SK-N-SH treated with all-trans-retinoic acid at 6 μM for 48 hours (cell line): Measurements from ENCODE around the gene GRIA4.

Source experiments
- ARNTL ChIP-seq: fragments of 450-650 bp; formaldehyde crosslinking; IDR thresholded peaks from 2 replicates; pipeline ENCODE4 v1.5.0; 2020; ENCODE audit warnings: low read depth, mild to moderate bottlenecking, moderate library complexity, borderline replicate concordance
- BACH2 ChIP-seq: fragments of 250-450 bp; sonication (Bioruptor Pico); IDR thresholded peaks from 2 replicates; pipeline ENCODE4 v1.9.0; 2021; ENCODE audit warnings: mild to moderate bottlenecking, borderline replicate concordance
- OSR1 ChIP-seq: fragments of 250-450 bp; sonication (Bioruptor Pico); IDR thresholded peaks from 2 replicates; pipeline ENCODE4 v1.8.0; 2022; ENCODE audit warnings: moderate library complexity, mild to moderate bottlenecking, inconsistent platforms
- RARB ChIP-seq: fragments of 250-450 bp; sonication (Bioruptor Pico); IDR thresholded peaks from 2 replicates; pipeline ENCODE4 v1.8.0; 2021; ENCODE audit warnings: mild to moderate bottlenecking, moderate library complexity
- TOX ChIP-seq: fragments of 250-450 bp; sonication (Bioruptor Pico); IDR thresholded peaks from 2 replicates; pipeline ENCODE4 v1.8.0; 2021; ENCODE audit warnings: mild to moderate bottlenecking, moderate library complexity, borderline replicate concordance
- ZFP30 ChIP-seq: fragments of 450-650 bp; formaldehyde crosslinking; IDR thresholded peaks from 2 replicates; pipeline ENCODE4 v1.5.0; 2022; ENCODE audit warnings: mild to moderate bottlenecking, moderate library complexity
- ZNF8 ChIP-seq: fragments of 450-650 bp; formaldehyde crosslinking; IDR thresholded peaks from 2 replicates; pipeline ENCODE4 v1.5.0; 2020; ENCODE audit warnings: mild to moderate bottlenecking, moderate library complexity
- TF ChIP-seq, protein P1 (sequence below): fragments of 250-450 bp; sonication (Bioruptor Pico); IDR thresholded peaks from 2 replicates; pipeline ENCODE4 v1.8.0; 2020; ENCODE audit warnings: mild to moderate bottlenecking, moderate library complexity, borderline replicate concordance
- TF ChIP-seq, protein P2 (sequence below): fragments of 250-450 bp; sonication (Bioruptor Pico); IDR thresholded peaks from 2 replicates; pipeline ENCODE4 v1.5.1; 2021; ENCODE audit warnings: mild to moderate bottlenecking, moderate library complexity

DNA sequence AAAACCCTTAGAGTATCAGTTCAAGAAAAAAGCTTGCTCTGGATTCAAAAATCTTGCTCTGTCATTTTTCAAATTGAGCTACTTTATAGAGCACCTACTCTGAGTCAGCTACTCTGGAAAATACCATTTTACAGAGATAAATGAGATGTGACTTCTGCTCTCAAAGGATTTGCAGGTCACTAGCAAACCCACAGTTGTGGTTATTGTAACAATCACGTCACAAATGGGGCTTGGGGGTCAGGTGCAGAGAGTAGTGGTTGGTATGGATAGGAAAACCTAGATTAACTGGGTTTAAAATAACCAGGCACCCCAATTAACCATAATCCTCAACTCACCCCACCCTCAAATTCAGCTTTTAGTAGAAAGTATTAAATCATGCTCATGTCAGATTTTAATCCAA is 359.9 kb downstream of the GRIA4 start:
- TF ChIP-seq OSR1 (CRISPR knock-in tag) (no peak), BACH2 (no peak), ARNTL (no peak), ZFP30 (CRISPR knock-in tag) (no peak), TOX (peak; percentile 93), ZNF8 (CRISPR knock-in tag) (no peak), RARB (CRISPR knock-in tag) (peak; percentile 89; the same call in 1 of the 2 replicates)
- TF ChIP-seq, protein P1, sequence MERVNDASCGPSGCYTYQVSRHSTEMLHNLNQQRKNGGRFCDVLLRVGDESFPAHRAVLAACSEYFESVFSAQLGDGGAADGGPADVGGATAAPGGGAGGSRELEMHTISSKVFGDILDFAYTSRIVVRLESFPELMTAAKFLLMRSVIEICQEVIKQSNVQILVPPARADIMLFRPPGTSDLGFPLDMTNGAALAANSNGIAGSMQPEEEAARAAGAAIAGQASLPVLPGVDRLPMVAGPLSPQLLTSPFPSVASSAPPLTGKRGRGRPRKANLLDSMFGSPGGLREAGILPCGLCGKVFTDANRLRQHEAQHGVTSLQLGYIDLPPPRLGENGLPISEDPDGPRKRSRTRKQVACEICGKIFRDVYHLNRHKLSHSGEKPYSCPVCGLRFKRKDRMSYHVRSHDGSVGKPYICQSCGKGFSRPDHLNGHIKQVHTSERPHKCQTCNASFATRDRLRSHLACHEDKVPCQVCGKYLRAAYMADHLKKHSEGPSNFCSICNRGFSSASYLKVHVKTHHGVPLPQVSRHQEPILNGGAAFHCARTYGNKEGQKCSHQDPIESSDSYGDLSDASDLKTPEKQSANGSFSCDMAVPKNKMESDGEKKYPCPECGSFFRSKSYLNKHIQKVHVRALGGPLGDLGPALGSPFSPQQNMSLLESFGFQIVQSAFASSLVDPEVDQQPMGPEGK (CRISPR knock-in tag) = peak; percentile 77; the same call in 1 of the 2 replicates
- TF ChIP-seq, protein P2, sequence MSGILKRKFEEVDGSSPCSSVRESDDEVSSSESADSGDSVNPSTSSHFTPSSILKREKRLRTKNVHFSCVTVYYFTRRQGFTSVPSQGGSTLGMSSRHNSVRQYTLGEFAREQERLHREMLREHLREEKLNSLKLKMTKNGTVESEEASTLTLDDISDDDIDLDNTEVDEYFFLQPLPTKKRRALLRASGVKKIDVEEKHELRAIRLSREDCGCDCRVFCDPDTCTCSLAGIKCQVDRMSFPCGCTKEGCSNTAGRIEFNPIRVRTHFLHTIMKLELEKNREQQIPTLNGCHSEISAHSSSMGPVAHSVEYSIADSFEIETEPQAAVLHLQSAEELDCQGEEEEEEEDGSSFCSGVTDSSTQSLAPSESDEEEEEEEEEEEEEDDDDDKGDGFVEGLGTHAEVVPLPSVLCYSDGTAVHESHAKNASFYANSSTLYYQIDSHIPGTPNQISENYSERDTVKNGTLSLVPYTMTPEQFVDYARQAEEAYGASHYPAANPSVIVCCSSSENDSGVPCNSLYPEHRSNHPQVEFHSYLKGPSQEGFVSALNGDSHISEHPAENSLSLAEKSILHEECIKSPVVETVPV = no peak
